Pons (tissue), 1 donor: Measurements from ENCODE around the gene TMBIM1.
A peak's percentile ranks its signal among the peaks of the same experiment; 100 is the strongest.
"Not testable (repeated sequence)": the region's sequence is repeated elsewhere in the genome, so short reads cannot be mapped to it uniquely, and the experiment has no call there.

ENCODE experiments used
- DNase-seq: peaks from one replicate; pipeline ENCODE4 v3.0.0-alpha.2; 2016; ENCODE audit warnings: low spot score

The TMBIM1 gene

DNA sequence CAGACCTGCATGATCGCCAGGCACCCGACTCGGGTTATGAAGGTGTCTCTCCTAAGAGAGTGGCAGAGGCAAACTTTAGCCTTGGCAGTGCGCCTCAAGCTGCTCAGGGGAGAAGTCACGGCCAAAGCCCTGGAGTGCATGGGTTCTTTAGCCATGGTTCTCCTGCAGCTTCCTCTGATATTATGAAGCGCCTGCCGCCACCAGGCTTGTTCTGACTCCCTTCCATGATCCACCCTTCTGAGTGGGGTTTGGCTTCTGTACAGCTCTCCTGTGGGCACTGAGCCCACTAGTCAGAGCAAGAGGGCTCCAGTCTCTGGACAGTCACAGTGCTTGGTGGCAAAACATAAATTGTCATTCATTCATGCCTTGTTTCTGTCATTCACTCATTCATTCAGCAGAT lies 25.9 kb upstream of the TMBIM1 start:
- no peak for DNase-seq

DNA sequence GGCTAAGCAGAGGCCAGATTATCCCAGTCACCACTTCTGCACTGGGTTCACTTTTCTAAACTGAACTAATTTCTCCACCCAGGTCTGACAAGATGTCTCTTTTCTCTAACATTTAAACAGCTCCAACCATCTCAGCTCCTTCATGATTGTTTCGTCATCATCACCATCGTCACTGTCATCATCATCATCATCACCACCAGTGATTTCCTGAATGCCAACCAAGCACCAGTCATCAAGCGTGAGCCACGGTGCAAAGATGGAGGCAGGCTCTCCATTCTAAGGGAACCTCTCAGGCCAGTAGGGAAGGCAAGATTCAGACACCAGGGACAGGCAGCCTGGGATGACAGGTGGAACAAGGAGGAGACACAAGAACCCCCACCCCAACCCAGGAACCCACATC lies 25.5 kb upstream of the TMBIM1 start:
- DNase-seq, result no peak

DNA sequence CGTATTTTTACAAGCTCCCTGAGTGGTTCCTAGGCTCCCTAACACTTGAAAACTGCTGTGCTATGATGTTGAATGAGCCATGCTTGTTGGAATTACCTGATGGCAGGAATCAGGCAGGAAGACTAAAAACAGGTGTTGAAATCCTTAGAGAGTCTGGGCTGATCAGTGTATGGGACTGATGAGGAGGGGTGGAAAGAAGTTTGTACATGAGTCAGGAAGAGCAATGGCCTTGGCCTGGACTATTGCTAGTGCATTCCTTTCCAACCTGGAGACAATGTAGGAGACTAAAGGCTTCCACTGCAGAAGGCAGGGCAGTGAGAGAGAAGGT lies 25.0 kb upstream of the TMBIM1 start:
- no peak for DNase-seq

- no peak for DNase-seq
Observed at GRCh38 chr2:218315397-218315796, 23.1 kb upstream of the TMBIM1 start.

DNA sequence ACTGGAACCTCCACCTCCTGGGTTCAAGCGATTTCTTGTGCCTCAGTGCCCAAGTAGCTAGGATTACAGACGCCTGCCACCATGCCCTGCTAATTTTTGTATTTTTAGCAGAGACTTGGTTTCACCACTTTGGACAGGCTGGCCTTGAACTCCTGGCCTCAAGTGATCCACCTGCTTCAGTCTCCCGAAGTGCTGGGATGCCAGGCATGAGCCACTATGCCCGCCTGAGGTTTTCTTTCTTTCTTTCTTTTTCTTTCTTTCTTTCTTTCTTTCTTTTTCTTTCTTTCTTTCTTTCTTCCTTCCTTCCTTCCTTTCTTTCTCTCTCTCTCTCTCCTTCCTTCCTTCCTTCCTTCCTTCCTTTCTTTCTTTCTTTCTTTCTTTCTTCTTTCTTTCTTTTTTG lies 22.5 kb upstream of the TMBIM1 start:
- not testable (repeated sequence) for DNase-seq

DNA sequence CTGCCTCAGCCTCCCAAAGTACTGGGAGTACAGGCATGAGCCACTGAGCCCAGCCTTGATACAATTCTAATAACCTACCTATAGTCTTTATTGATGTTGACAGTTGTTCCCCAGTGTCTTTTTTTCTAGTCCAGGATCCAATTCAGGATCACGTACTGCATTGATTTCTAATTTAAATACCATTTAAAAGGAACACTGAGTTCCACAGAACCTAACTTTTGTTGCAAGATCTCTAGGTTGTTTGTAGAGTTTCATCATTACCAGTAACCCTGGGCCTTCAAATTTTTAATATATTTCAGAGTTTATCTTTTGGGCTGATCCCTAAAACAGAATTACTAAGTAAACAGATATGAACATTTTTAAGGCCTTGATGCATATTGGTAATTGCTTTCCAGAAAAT lies 21.1 kb upstream of the TMBIM1 start:
- DNase-seq, result no peak

DNA sequence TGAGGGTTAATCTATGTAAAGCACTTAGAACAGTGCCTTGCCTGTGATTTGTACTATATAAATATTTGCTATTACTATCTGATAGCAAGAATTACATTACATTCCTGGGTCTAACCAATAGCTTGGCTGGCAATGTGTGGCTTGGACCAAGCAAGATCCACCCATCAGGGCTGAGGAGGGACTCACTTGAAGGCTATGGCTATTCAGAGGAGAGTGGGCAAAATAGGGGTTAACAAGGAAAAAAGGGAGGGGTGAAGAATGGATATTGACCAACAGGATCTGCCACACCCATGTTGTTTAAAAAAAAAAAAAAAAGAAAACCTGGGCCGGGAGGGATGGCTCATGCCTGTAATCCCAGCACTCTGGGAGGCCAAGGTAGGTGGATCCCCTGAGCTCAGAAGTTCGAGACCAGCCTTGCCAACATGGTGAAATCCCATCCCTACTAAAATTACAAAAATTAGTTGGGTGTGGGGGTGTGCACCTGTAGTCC lies 20.0 kb upstream of the TMBIM1 start:
- DNase-seq, result no peak

- not testable (repeated sequence) for DNase-seq
Observed at GRCh38 chr2:218311541-218312266, 19.4 kb upstream of the TMBIM1 start.

GRCh38 chr2:218310853-218311540 lies 18.7 kb upstream of the TMBIM1 start:
- no peak for DNase-seq

DNA sequence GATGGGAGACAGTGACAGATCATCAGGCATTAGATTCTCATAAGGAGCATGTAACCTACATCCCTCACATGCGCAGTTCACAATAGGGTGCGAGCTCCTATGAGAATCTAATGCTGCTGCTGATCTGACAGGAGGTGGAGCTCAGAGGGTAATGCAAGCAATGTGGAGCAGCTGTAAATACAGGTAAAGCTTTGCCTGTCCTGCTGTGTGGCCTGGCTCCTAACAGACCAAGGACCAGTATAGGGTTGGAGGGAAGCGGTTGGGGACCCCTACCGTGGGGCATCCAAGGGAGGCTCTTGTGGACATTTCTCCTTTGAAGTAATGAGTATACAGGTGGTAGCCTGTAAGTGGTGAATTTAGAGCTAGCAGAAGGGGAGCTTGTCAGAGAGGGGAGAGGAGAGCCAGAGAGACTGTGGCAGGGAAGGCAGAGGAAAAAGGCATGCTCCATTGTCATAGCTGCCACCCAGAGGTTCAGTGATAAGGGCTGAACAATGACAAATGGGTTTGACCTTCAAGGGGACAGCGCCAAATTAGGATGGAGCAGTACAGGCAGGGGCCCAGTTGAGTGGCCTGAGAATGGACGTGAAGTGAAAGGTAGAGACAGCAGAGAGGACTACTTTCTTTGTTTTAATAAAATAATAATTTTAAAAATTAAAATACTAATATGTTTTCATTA lies 15.2 kb upstream of the TMBIM1 start:
- DNase-seq, result no peak

DNA sequence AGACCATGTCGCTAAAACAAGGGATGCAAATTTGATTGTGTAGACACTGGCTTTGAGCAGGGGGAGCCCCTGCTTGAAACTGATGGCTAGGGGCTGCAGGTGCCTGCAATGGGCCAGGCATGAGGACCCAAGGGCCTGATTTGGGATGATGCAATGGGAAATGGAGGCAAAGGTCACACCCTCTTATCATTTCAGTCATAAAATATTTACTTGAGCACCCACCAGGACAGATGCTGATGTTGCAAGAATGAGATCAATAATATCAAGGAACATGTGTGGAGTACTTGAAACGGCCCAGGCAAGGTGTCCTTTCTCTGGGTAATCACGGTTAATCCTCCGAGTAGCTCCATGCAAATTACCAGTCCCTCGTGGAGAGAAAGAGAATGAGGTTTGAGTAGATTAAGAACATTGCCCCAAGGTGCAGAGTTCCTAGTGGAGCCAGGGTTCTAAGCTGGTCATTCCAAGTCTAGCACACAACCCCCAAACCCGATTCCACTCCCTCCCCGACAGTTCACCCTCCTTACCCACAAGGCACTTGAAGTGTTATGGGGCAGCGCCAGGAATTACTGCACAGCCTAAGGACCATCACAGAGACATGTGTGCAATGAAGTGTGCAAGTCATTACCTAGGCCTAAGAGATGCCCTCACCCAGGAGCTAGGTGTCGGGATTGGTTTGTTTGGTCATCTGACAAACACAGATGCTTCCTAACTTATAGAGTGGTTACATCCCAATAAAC lies 14.0 kb upstream of the TMBIM1 start:
- no peak for DNase-seq

- no peak for DNase-seq
Observed at GRCh38 chr2:218305383-218305782, 13.1 kb upstream of the TMBIM1 start.

DNA sequence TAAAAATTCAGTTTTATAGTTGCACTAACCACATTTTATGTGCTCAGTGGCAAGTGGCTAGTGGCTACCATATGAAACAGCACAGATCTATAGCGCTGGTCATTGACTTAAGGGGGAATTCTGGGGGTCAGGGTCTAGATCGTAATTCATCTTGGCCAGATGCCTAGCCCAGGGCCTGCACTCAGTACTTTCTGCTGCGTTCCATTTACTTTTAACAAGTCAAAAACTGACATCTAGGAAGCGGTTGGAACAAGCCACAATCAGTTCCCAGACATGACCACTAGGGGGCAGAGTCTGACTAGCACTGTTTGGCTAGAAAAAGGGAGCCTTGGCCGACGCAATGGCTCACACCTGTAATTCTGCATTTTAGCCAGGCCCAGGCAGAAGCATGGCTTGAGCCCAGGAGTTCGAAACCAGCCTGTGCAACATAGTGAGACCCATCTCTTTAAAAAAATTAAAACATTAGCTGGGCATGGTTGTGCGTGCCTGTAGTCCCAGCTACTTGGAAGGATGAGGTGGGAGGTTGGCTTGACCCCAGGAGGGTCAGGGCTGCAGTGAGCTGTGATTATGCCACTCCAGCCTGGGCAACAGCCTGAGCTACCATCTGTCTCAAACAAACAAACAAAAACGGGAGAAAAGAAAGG lies 9.0 kb upstream of the TMBIM1 start:
- DNase-seq, result peak; percentile 89

DNA sequence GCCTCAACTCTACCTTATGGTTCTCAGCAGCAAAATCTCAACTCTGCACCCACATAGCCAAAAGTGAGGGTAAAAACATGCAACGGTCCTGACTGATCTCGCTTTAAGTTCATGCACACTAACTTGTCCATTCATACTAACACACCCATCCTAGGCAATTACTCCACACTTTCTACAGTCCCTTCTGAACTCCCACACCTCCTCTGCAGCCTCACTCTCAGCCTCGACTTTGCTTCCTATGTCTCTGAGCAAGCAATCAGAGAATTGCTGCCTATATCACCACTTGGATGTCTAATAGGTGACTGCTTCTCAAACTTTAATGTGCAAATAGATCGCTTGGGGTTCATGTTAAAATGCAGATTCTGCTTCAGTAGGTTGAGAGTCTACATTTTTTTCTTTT lies 7.8 kb upstream of the TMBIM1 start:
- DNase-seq, result no peak

GRCh38 chr2:218298314-218298875 lies 6.1 kb upstream of the TMBIM1 start:
- DNase-seq, result peak; percentile 91

- DNase-seq, result peak; percentile 95
Observed at GRCh38 chr2:218296847-218297246, 4.5 kb upstream of the TMBIM1 start.

DNA sequence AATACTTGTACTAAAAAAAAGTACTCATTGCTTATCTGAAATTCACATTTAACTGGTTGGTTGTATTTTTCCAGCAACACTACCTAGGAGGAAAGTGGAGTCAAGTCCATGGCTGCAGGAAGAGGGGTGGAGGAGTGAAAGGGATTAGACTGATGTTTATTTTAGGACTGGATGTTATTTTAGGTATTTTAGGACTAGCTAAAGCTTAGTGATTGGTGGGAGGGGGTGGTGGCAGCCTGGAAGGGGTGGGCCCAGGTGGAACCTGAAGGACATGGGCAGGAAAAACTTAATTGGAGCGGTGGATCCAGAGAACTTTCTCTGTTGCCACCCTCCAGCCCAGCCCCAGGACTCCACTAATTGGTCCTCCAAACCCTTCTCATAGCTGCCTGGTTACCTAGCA lies 3.9 kb upstream of the TMBIM1 start:
- no peak for DNase-seq

GRCh38 chr2:218295029-218295428 lies 2.7 kb upstream of the TMBIM1 start:
- no peak for DNase-seq

GRCh38 chr2:218294430-218295022 lies 2.2 kb upstream of the TMBIM1 start:
- DNase-seq, result no peak

GRCh38 chr2:218293715-218294429 lies 1.6 kb upstream of the TMBIM1 start:
- DNase-seq, result peak; percentile 11
